ENCODE measurements around the gene CLEC9A. TPM values are rescaled to one million over a fixed set of nuclear protein-coding genes. Genes with fewer than 3 reads are reported as not detected.

CLEC9A gene
- total RNA-seq, 1 experiment from 2014 or later: not detected

- Histone ChIP-seq H3K9me3 (ENCODE audit: control insufficient read depth in 1 of 2, insufficient read depth in 1 of 2, low read depth in 1 of 2, low read length in 2 of 2) (no peaks in the 10 kb centered on the region), H3K27ac (ENCODE audit: low read depth, low read length) (no peak overlapping the region), H3K9me2 (ENCODE audit: insufficient read depth) (no peaks in the 10 kb centered on the region), H3K79me2 (ENCODE audit: insufficient read depth, low read length) (no peaks in the 10 kb centered on the region), H3K36me3 (ENCODE audit: control insufficient read depth in 1 of 2, insufficient read depth in 2 of 2, low read length in 2 of 2) (no peaks in the 10 kb centered on the region), H2AFZ (ENCODE audit: low read depth, low read length, poor library complexity, severe bottlenecking) (no peak overlapping the region), H3K4me2 (ENCODE audit: low read length) (no peak overlapping the region), H3K4me1 (ENCODE audit: control insufficient read depth in 1 of 2, insufficient read depth in 2 of 2, low read length in 2 of 2) (no peaks in the 10 kb centered on the region), H3K9ac (ENCODE audit: low read length) (no peak overlapping the region), H3K4me3 (replicated peaks in 1 of 2; ENCODE audit: low read depth in 1 of 2, low read length in 2 of 2) (no peak overlapping the region), H3K27me3 (ENCODE audit: insufficient read depth, low read length) (peaks cover 38% of the 10 kb centered on the region), H4K20me1 (ENCODE audit: insufficient read depth) (no peaks in the 10 kb centered on the region)
- intact Hi-C loops (cut with micrococcal nuclease): no loop called here
- BruUV-seq (replicated peaks): no TSS peak
- ChIA-PET RAD21 (ENCODE audit: low non-redundant PET in 1 of 2, low total read pairs in 2 of 2, uncharacterized antibody in 2 of 2, unreplicated experiment in 2 of 2) (no interaction called here), CTCF (no interaction called here), POLR2A (no interaction called here)
- DNase-seq (ENCODE audit: low read depth, low spot score) (no peak), ATAC-seq (no peak)
- no peak for TF ChIP-seq SIN3A (IDR thresholded peaks at IDR 0.05; ENCODE audit: low read depth)
- TF ChIP-seq, protein P1, sequence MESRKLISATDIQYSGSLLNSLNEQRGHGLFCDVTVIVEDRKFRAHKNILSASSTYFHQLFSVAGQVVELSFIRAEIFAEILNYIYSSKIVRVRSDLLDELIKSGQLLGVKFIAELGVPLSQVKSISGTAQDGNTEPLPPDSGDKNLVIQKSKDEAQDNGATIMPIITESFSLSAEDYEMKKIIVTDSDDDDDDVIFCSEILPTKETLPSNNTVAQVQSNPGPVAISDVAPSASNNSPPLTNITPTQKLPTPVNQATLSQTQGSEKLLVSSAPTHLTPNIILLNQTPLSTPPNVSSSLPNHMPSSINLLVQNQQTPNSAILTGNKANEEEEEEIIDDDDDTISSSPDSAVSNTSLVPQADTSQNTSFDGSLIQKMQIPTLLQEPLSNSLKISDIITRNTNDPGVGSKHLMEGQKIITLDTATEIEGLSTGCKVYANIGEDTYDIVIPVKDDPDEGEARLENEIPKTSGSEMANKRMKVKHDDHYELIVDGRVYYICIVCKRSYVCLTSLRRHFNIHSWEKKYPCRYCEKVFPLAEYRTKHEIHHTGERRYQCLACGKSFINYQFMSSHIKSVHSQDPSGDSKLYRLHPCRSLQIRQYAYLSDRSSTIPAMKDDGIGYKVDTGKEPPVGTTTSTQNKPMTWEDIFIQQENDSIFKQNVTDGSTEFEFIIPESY (IDR thresholded peaks at IDR 0.05; ENCODE audit: extremely low read depth, insufficient replicate concordance, low read length): no peak
- TF ChIP-seq ZNF274 (IDR thresholded peaks at IDR 0.05; ENCODE audit: low read depth, low read length): no peak
Observed at GRCh38 chr12:10101042-10101579, 70.6 kb downstream of the CLEC9A start.

GRCh38 chr12:10101648-10102220 lies 71.3 kb downstream of the CLEC9A start:
- ATAC-seq: no peak
- no peak overlapping the region for H3K4me2 ChIP-seq (ENCODE audit: low read length)
- CTCF ChIA-PET: no interaction called here

More at GRCh38 chr12:10101648-10102220, 71.3 kb downstream of the CLEC9A start:
- H2AFZ ChIP-seq (ENCODE audit: low read depth, low read length, poor library complexity, severe bottlenecking): no peak overlapping the region
- H3K36me3 ChIP-seq (ENCODE audit: control insufficient read depth in 1 of 2, insufficient read depth in 2 of 2, low read length in 2 of 2): no peaks in the 10 kb centered on the region
- DNase-seq (ENCODE audit: low read depth, low spot score): no peak
- RAD21 ChIA-PET (ENCODE audit: low non-redundant PET in 1 of 2, low total read pairs in 2 of 2, uncharacterized antibody in 2 of 2, unreplicated experiment in 2 of 2): no interaction called here
- TF ChIP-seq CEBPB (IDR thresholded peaks at IDR 0.05; ENCODE audit: low read depth) (no peak), POLR2AphosphoS5 (IDR thresholded peaks at IDR 0.05; ENCODE audit: low read depth, low read length) (no peak), FOSL1 (IDR thresholded peaks at IDR 0.05; ENCODE audit: low read depth) (no peak), JUND (IDR thresholded peaks at IDR 0.05) (no peak), SRF (IDR thresholded peaks at IDR 0.05; ENCODE audit: low read depth) (no peak), SP1 (IDR thresholded peaks at IDR 0.05; ENCODE audit: low read depth) (no peak), ELF1 (IDR thresholded peaks at IDR 0.05; ENCODE audit: borderline replicate concordance, low read depth) (no peak), EZH2phosphoT487 (IDR thresholded peaks at IDR 0.05; ENCODE audit: borderline replicate concordance) (no peak), ZNF274 (IDR thresholded peaks at IDR 0.05; ENCODE audit: low read depth, low read length) (no peak), TCF7L2 (IDR thresholded peaks at IDR 0.05; ENCODE audit: borderline replicate concordance, extremely low read depth, insufficient read depth, insufficient read length) (no peak), RAD21 (IDR thresholded peaks at IDR 0.05; ENCODE audit: low read depth) (no peak)
- TF ChIP-seq, protein P2, sequence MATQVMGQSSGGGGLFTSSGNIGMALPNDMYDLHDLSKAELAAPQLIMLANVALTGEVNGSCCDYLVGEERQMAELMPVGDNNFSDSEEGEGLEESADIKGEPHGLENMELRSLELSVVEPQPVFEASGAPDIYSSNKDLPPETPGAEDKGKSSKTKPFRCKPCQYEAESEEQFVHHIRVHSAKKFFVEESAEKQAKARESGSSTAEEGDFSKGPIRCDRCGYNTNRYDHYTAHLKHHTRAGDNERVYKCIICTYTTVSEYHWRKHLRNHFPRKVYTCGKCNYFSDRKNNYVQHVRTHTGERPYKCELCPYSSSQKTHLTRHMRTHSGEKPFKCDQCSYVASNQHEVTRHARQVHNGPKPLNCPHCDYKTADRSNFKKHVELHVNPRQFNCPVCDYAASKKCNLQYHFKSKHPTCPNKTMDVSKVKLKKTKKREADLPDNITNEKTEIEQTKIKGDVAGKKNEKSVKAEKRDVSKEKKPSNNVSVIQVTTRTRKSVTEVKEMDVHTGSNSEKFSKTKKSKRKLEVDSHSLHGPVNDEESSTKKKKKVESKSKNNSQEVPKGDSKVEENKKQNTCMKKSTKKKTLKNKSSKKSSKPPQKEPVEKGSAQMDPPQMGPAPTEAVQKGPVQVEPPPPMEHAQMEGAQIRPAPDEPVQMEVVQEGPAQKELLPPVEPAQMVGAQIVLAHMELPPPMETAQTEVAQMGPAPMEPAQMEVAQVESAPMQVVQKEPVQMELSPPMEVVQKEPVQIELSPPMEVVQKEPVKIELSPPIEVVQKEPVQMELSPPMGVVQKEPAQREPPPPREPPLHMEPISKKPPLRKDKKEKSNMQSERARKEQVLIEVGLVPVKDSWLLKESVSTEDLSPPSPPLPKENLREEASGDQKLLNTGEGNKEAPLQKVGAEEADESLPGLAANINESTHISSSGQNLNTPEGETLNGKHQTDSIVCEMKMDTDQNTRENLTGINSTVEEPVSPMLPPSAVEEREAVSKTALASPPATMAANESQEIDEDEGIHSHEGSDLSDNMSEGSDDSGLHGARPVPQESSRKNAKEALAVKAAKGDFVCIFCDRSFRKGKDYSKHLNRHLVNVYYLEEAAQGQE (IDR thresholded peaks at IDR 0.05; ENCODE audit: low read depth): no peak
- POLR2A ChIA-PET: no interaction called here
- no peak overlapping the region for H3K4me3 ChIP-seq (replicated peaks in 1 of 2; ENCODE audit: low read depth in 1 of 2, low read length in 2 of 2)
- no peak overlapping the region for H3K27ac ChIP-seq (ENCODE audit: low read depth, low read length)
- no peaks in the 10 kb centered on the region for H4K20me1 ChIP-seq (ENCODE audit: insufficient read depth)
- no peak overlapping the region for H3K9ac ChIP-seq (ENCODE audit: low read length)
- H3K9me3 ChIP-seq (ENCODE audit: control insufficient read depth in 1 of 2, insufficient read depth in 1 of 2, low read depth in 1 of 2, low read length in 2 of 2): no peaks in the 10 kb centered on the region
- no peaks in the 10 kb centered on the region for H3K9me2 ChIP-seq (ENCODE audit: insufficient read depth)
- H3K4me1 ChIP-seq (ENCODE audit: control insufficient read depth in 1 of 2, insufficient read depth in 2 of 2, low read length in 2 of 2): no peaks in the 10 kb centered on the region
- peaks cover 31% of the 10 kb centered on the region for H3K27me3 ChIP-seq (ENCODE audit: insufficient read depth, low read length)
- intact Hi-C loops (cut with micrococcal nuclease): no loop called here
- no peaks in the 10 kb centered on the region for H3K79me2 ChIP-seq (ENCODE audit: insufficient read depth, low read length)
- BruUV-seq (replicated peaks): no TSS peak
